IMR-90 (cell line): Measurements from ENCODE around the gene PRDM5. TPM values are rescaled to one million over a fixed set of nuclear protein-coding genes. Genes with fewer than 3 reads are reported as not detected.

Experiments
- ATAC-seq: fragments of 200-7000 bp; cut with Tn5 transposase; 2 replicates; pipeline ENCODE4 v1.9.1; 2020; ENCODE audit warnings: low read depth, mild to moderate bottlenecking, moderate library complexity
- BruUV-seq: library from RNA; stranded (reverse); fragments of 400-500 nt; replicated peaks from 2 replicates; lab custom pipeline; 2021; lab: Mats Ljungman, UMichigan
- CTCF ChIA-PET: fragments of 300-600 bp; formaldehyde crosslinking; extraction: SDS; loops from one replicate; lab custom pipeline; 2021; ENCODE audit warnings: antibody characterized with exemption; lab: Yijun Ruan, JAX
- POLR2A ChIA-PET: fragments of 300-600 bp; sonication (Branson Sonifier 250); formaldehyde crosslinking; loops from one replicate; lab custom pipeline; 2022; ENCODE audit warnings: antibody characterized with exemption; ENCODE audit not compliant: unreplicated experiment; lab: Charles Lee
- DNase-seq: peaks from one replicate; pipeline ENCODE4 v3.0.0; 2013
- H2AFZ ChIP-seq: replicated peaks from 2 replicates; pipeline ENCODE3; 2013; ENCODE audit warnings: low read length, mild to moderate bottlenecking; ENCODE audit not compliant: poor library complexity
- H2AK5ac ChIP-seq: 2 replicates; pipeline ENCODE4 v1.6.1; 2013; ENCODE audit warnings: low read depth, low read length, inconsistent platforms
- H2AK9ac ChIP-seq: replicated peaks from 2 replicates; pipeline ENCODE3; 2013; ENCODE audit warnings: mild to moderate bottlenecking, low read depth, low read length, moderate library complexity; ENCODE audit not compliant: poor library complexity
- H2BK120ac ChIP-seq: 2 replicates; pipeline ENCODE4 v1.6.1; 2013; ENCODE audit warnings: low read depth, low read length, inconsistent platforms
- H2BK15ac ChIP-seq: 3 replicates; pipeline ENCODE4 v1.6.1; 2013; ENCODE audit warnings: low read depth, low read length, inconsistent platforms
- H2BK20ac ChIP-seq: 2 replicates; pipeline ENCODE4 v1.6.1; 2013; ENCODE audit warnings: low read depth, mild to moderate bottlenecking, inconsistent platforms, low read length, moderate library complexity
- H2BK5ac ChIP-seq: 2 replicates; pipeline ENCODE4 v1.6.1; 2013; ENCODE audit warnings: mild to moderate bottlenecking, low read depth, low read length, inconsistent platforms; ENCODE audit not compliant: poor library complexity, severe bottlenecking
- H3K14ac ChIP-seq: replicated peaks from 2 replicates; pipeline ENCODE4 v1.6.1; 2013; ENCODE audit warnings: low read depth, low read length, inconsistent platforms
- H3K18ac ChIP-seq: 2 replicates; pipeline ENCODE4 v1.6.1; 2013; ENCODE audit warnings: low read depth, low read length, control low read depth
- H3K23ac ChIP-seq: 2 replicates; pipeline ENCODE4 v1.6.1; 2013; ENCODE audit warnings: low read depth, low read length, inconsistent platforms
- H3K27ac ChIP-seq: 2 replicates; pipeline ENCODE4 v1.5.1; 2013; ENCODE audit warnings: mild to moderate bottlenecking, control low read depth, low read length; ENCODE audit not compliant: insufficient read depth
- H3K27me3 ChIP-seq: 2 replicates; pipeline ENCODE4 v1.6.1; 2013; ENCODE audit warnings: low read length; ENCODE audit not compliant: control insufficient read depth, insufficient read depth
- H3K36me3 ChIP-seq: 2 replicates; pipeline ENCODE4 v1.6.1; 2013; ENCODE audit warnings: low read length, mixed read lengths; ENCODE audit not compliant: control insufficient read depth, insufficient read depth
- H3K4ac ChIP-seq: 2 replicates; pipeline ENCODE4 v1.6.1; 2013; ENCODE audit warnings: low read depth, low read length, inconsistent platforms
- H3K4me1 ChIP-seq: 2 replicates; pipeline ENCODE4 v1.6.1; 2013; ENCODE audit warnings: low read length, mixed read lengths; ENCODE audit not compliant: control insufficient read depth, insufficient read depth
- H3K4me2 ChIP-seq: 2 replicates; pipeline ENCODE4 v1.6.1; 2013; ENCODE audit warnings: low read depth, mild to moderate bottlenecking, control low read depth, low read length, moderate library complexity
- H3K4me3 ChIP-seq: 2 replicates; pipeline ENCODE4 v1.5.1; 2013; ENCODE audit warnings: low read depth, mild to moderate bottlenecking, control low read depth, low read length, moderate library complexity; ENCODE audit not compliant: insufficient read depth
- H3K56ac ChIP-seq: 2 replicates; pipeline ENCODE4 v1.6.1; 2013; ENCODE audit warnings: low read length, inconsistent platforms; ENCODE audit not compliant: insufficient read depth; ENCODE audit errors: extremely low read depth
- H3K79me1 ChIP-seq, 2 experiments: 2 replicates each; pipeline ENCODE4 v1.6.1; 2013; ENCODE audit warnings: low read length in 2 of 2, inconsistent platforms in 1 of 2, low read depth in 1 of 2
- H3K9ac ChIP-seq: 2 replicates; pipeline ENCODE4 v1.6.1; 2013; ENCODE audit warnings: low read depth, low read length, control low read depth
- H3K9me1 ChIP-seq: 2 replicates; pipeline ENCODE4 v1.6.1; 2013; ENCODE audit warnings: low read length, inconsistent platforms; ENCODE audit not compliant: insufficient read depth
- H3K9me3 ChIP-seq: 2 replicates; pipeline ENCODE4 v1.6.1; 2013; ENCODE audit warnings: low read length; ENCODE audit not compliant: control insufficient read depth, insufficient read depth
- H4K20me1 ChIP-seq: 2 replicates; pipeline ENCODE4 v1.6.1; 2013; ENCODE audit warnings: low read length, inconsistent platforms; ENCODE audit not compliant: insufficient read depth
- H4K5ac ChIP-seq: 2 replicates; pipeline ENCODE4 v1.6.1; 2013; ENCODE audit warnings: mild to moderate bottlenecking, low read depth, low read length, control low read depth
- H4K8ac ChIP-seq, 2 experiments: 2 replicates each; pipeline ENCODE4 v1.6.1; 2013; ENCODE audit warnings: low read depth in 2 of 2, low read length in 2 of 2, control low read depth in 1 of 2, inconsistent platforms in 1 of 2
- H4K91ac ChIP-seq: 2 replicates; pipeline ENCODE4 v1.6.1; 2013; ENCODE audit warnings: low read depth, low read length, inconsistent platforms; ENCODE audit not compliant: insufficient read depth
- ELK1 ChIP-seq: fragments of 150-350 bp; IDR thresholded peaks from 2 replicates; pipeline ENCODE4 v1.6.1; 2016; ENCODE audit warnings: low read depth, mild to moderate bottlenecking, low read length, moderate library complexity, borderline replicate concordance
- WGBS, 2 experiments: methylation state at CpG; one replicate each; pipeline versions ENCODE4 v1.1.5 to v1.1.7; 2013; ENCODE audit warnings: missing lambda C conversion rate in 2 of 2; ENCODE audit not compliant: insufficient read length in 1 of 2; ENCODE audit errors: extremely low coverage in 2 of 2; 5-methylcytosine and 5-hydroxymethylcytosine counted together
- dilution Hi-C: fragments of 300-500 bp; cut with HindIII; formaldehyde crosslinking; loops from one replicate; pipeline ENCODE4 v1.14.3; 2018; ENCODE audit warnings: low sequenced_read_pairs; ENCODE audit not compliant: unreplicated experiment
- in situ Hi-C: fragments of 300-500 bp; cut with MboI; formaldehyde crosslinking; loops from 3 replicates; pipeline ENCODE4 v1.14.3; 2019; ENCODE audit warnings: low sequenced_read_pairs, inconsistent platforms, mixed read lengths
- intact Hi-C: fragments of 100-400 bp; cut with micrococcal nuclease; formaldehyde crosslinking; loops from 2 replicates; pipeline ENCODE4 v1.10.0; 2022
- polyA plus RNA-seq, 3 experiments: library from polyadenylated mRNA; depleted of rRNA; stranded (reverse); fragments of >200 nt; gene quantifications; 2 replicates each; pipeline ENCODE4 v1.2.3, GENCODE V29; 2012; ENCODE audit warnings: low replicate concordance in 1 of 3
- total RNA-seq: library from RNA; depleted of rRNA; stranded (reverse); fragments of >200 nt; gene quantifications from 2 replicates; pipeline ENCODE4 v1.2.3, GENCODE V29; 2012
- TF ChIP-seq, protein P1 (sequence below): fragments of 150-350 bp; IDR thresholded peaks from 2 replicates; pipeline ENCODE4 v1.6.1; 2017; ENCODE audit warnings: mild to moderate bottlenecking, antibody characterized with exemption, low read length, low read depth

PRDM5 gene
- total and polyA plus RNA-seq, 2 of the 4 experiments (the other 2 are of a cell fraction) = 4.1 to 10.8 TPM

DNA sequence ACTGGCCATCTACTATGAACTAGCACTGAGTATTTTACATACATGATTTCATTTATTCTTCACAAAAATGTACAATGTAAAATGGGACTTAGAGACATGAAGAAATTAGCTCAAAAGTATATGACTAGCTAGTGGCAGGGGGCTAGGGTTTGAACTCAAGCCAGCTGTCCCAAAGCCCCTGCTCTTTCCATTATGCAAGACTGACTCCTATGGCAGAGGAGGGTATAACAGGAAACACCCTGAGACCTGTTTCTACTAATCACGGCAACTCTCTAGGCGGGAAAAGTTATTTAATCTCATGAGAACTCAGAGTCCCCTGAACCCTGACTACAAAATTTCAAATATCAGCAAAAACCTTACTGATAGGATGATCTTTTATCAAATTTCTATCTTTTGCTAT, 150.6 kb downstream of the PRDM5 start:
- H3K56ac ChIP-seq = no peak overlapping the region
- intact Hi-C loops (no loop called here), in situ Hi-C loops (no loop called here), dilution Hi-C loops (no loop called here)
- TF ChIP-seq, protein P1, sequence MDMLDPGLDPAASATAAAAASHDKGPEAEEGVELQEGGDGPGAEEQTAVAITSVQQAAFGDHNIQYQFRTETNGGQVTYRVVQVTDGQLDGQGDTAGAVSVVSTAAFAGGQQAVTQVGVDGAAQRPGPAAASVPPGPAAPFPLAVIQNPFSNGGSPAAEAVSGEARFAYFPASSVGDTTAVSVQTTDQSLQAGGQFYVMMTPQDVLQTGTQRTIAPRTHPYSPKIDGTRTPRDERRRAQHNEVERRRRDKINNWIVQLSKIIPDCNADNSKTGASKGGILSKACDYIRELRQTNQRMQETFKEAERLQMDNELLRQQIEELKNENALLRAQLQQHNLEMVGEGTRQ = no peak
- no peak for TF ChIP-seq ELK1
- no peaks in the 10 kb centered on the region for H3K36me3 ChIP-seq
- H2AK9ac ChIP-seq = no peak overlapping the region
- H3K4ac ChIP-seq = no peak overlapping the region
- no peak overlapping the region for H2BK15ac ChIP-seq
- peaks cover 2% of the 10 kb centered on the region for H3K4me1 ChIP-seq
- H3K9me1 ChIP-seq = no peaks in the 10 kb centered on the region
- no peak overlapping the region for H4K5ac ChIP-seq
- no peak overlapping the region for H3K9ac ChIP-seq
- WGBS, 2 experiments = no CpG with 5 or more reads among the region's 2 CpGs
- no peak for DNase-seq
- no peak overlapping the region for H3K18ac ChIP-seq
- no peak overlapping the region for H2BK20ac ChIP-seq
- H3K79me1 ChIP-seq = no peaks in the 10 kb centered on the region
- no peak overlapping the region for H3K23ac ChIP-seq
- ATAC-seq = no peak
- H2AFZ ChIP-seq = no peak overlapping the region
- no peak overlapping the region for H4K91ac ChIP-seq
- H3K27me3 ChIP-seq = no peaks in the 10 kb centered on the region
- no peak overlapping the region for H2BK5ac ChIP-seq
- no TSS peak for BruUV-seq
- H4K20me1 ChIP-seq = no peaks in the 10 kb centered on the region
- CTCF ChIA-PET = no interaction called here
- H3K14ac ChIP-seq = no peak overlapping the region
- no peak overlapping the region for H2AK5ac ChIP-seq
- H4K8ac ChIP-seq = no peak overlapping the region
- POLR2A ChIA-PET = no interaction called here
- H2BK120ac ChIP-seq = no peak overlapping the region
- H3K4me3 ChIP-seq = no peak overlapping the region
- no peak overlapping the region for H3K27ac ChIP-seq
- no peaks in the 10 kb centered on the region for H3K9me3 ChIP-seq
- H3K4me2 ChIP-seq = no peak overlapping the region
